MM.1S (cell line): ENCODE results near the gene DSEL.

ENCODE experiments used
- DNase-seq: peaks from one replicate; pipeline ENCODE4 v3.0.0-alpha.2; 2015
- H2AFZ ChIP-seq: fragments of 300-600 bp; sonication (generic); 2 replicates; pipeline ENCODE4 v1.6.0; 2016; ENCODE audit warnings: antibody characterized with exemption, low read length
- H3F3A ChIP-seq: fragments of 300-600 bp; sonication (generic); 2 replicates; pipeline ENCODE4 v1.6.1; 2016; ENCODE audit warnings: mild to moderate bottlenecking, antibody characterized with exemption, low read length, moderate library complexity, mixed read lengths; ENCODE audit not compliant: insufficient read depth
- H3K27ac ChIP-seq: fragments of 300-600 bp; sonication (generic); 2 replicates; pipeline ENCODE4 v1.5.1; 2016; ENCODE audit warnings: mild to moderate bottlenecking, low read length
- H3K27me3 ChIP-seq: fragments of 300-600 bp; sonication (generic); replicated peaks from 2 replicates; pipeline ENCODE4 v1.6.0; 2016; ENCODE audit warnings: low read length; ENCODE audit not compliant: insufficient read depth
- H3K36me3 ChIP-seq: fragments of 300-600 bp; sonication (generic); replicated peaks from 2 replicates; pipeline ENCODE4 v1.6.1; 2016; ENCODE audit warnings: mild to moderate bottlenecking, low read length, mixed read lengths; ENCODE audit not compliant: insufficient read depth
- H3K4me1 ChIP-seq: fragments of 300-600 bp; sonication (generic); 2 replicates; pipeline ENCODE4 v1.6.1; 2016; ENCODE audit warnings: low read length, mixed read lengths
- H3K4me2 ChIP-seq: fragments of 300-600 bp; sonication (generic); 2 replicates; pipeline ENCODE4 v1.6.0; 2016; ENCODE audit warnings: low read depth, low read length
- H3K4me3 ChIP-seq: fragments of 300-600 bp; sonication (generic); 2 replicates; pipeline ENCODE4 v1.5.1; 2016; ENCODE audit warnings: low read length, mixed read lengths
- H3K79me2 ChIP-seq: fragments of 300-600 bp; sonication (generic); 2 replicates; pipeline ENCODE4 v1.6.1; 2016; ENCODE audit warnings: mixed run types, low read length, mixed read lengths
- H3K9ac ChIP-seq: fragments of 300-600 bp; sonication (generic); 2 replicates; pipeline ENCODE4 v1.6.1; 2016; ENCODE audit warnings: low read length, mixed read lengths
- H3K9me2 ChIP-seq: fragments of 300-600 bp; sonication (generic); replicated peaks from 2 replicates; pipeline ENCODE4 v1.6.1; 2016; ENCODE audit warnings: mild to moderate bottlenecking, low read length, mixed read lengths; ENCODE audit not compliant: insufficient read depth
- H3K9me3 ChIP-seq: fragments of 300-600 bp; sonication (generic); replicated peaks from 2 replicates; pipeline ENCODE4 v1.6.1; 2016; ENCODE audit warnings: mild to moderate bottlenecking, low read length, mixed read lengths; ENCODE audit not compliant: insufficient read depth
- H4K20me1 ChIP-seq: fragments of 300-600 bp; sonication (generic); 2 replicates; pipeline ENCODE4 v1.6.1; 2016; ENCODE audit warnings: mild to moderate bottlenecking, low read length, moderate library complexity, mixed read lengths; ENCODE audit not compliant: insufficient read depth
- EZH2 ChIP-seq: fragments of 300-600 bp; sonication (generic); optimal IDR thresholded peaks from 2 replicates; pipeline ENCODE3; 2017; ENCODE audit warnings: low read depth, mild to moderate bottlenecking, antibody characterized with exemption, low read length, mixed read lengths
- EZH2phosphoT487 ChIP-seq: fragments of 300-600 bp; sonication (generic); IDR thresholded peaks from 2 replicates; pipeline ENCODE4 v1.6.1; 2018; ENCODE audit warnings: antibody characterized with exemption, low read length
- TF ChIP-seq, protein P1 (sequence below): fragments of 300-600 bp; sonication (generic); IDR thresholded peaks from 2 replicates; pipeline ENCODE4 v1.5.1; 2016; ENCODE audit warnings: antibody characterized with exemption, low read length, mixed read lengths

DSEL gene

DNA sequence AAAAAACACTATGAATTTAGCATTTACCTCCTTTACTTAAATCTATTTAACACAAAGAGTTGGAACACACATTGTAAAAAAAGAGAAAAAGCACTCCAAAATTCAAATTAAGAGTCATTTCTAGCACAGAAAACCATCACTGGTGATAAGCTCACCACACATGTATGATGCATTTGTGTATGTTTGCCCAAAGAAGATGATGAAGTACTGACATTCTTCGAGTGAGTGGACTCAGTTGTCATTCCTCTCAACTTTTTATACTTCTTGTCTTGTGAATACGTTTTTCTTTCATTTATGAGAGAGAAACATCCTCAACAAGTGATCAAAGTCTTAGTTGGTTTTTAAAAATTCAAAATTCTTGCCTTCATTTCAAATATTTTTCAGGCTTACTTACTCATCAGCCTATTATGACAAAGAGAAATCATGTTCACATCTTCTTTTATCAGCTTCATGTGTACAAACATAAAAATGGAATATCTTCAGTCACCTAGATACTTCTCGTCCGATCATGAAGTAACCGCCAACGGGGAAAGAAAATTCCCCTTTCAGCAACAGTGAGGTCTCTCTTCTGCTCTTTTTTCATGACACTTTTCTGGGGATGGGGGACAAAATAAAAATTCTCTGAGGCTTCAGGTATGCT lies 1.5 kb downstream of the DSEL start:
- Histone ChIP-seq H3F3A (no peaks in the 10 kb centered on the region), H3K36me3 (no peaks in the 10 kb centered on the region), H3K4me2 (peak overlapping the region; percentile 89), H3K27me3 (no peaks in the 10 kb centered on the region), H2AFZ (peak overlapping the region; percentile 98; the same call in 1 of the 2 replicates), H4K20me1 (no peaks in the 10 kb centered on the region), H3K27ac (no peak overlapping the region), H3K9me2 (no peaks in the 10 kb centered on the region), H3K4me1 (no peaks in the 10 kb centered on the region), H3K4me3 (peak overlapping the region; percentile 92; the same call in 1 of the 2 replicates), H3K79me2 (no peaks in the 10 kb centered on the region), H3K9me3 (no peaks in the 10 kb centered on the region), H3K9ac (peak overlapping the region; percentile 35; the same call in 1 of the 2 replicates)
- no peak for DNase-seq
- TF ChIP-seq EZH2 (no peak), EZH2phosphoT487 (no peak)
- TF ChIP-seq, protein P1, sequence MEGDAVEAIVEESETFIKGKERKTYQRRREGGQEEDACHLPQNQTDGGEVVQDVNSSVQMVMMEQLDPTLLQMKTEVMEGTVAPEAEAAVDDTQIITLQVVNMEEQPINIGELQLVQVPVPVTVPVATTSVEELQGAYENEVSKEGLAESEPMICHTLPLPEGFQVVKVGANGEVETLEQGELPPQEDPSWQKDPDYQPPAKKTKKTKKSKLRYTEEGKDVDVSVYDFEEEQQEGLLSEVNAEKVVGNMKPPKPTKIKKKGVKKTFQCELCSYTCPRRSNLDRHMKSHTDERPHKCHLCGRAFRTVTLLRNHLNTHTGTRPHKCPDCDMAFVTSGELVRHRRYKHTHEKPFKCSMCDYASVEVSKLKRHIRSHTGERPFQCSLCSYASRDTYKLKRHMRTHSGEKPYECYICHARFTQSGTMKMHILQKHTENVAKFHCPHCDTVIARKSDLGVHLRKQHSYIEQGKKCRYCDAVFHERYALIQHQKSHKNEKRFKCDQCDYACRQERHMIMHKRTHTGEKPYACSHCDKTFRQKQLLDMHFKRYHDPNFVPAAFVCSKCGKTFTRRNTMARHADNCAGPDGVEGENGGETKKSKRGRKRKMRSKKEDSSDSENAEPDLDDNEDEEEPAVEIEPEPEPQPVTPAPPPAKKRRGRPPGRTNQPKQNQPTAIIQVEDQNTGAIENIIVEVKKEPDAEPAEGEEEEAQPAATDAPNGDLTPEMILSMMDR: no peak

DNA sequence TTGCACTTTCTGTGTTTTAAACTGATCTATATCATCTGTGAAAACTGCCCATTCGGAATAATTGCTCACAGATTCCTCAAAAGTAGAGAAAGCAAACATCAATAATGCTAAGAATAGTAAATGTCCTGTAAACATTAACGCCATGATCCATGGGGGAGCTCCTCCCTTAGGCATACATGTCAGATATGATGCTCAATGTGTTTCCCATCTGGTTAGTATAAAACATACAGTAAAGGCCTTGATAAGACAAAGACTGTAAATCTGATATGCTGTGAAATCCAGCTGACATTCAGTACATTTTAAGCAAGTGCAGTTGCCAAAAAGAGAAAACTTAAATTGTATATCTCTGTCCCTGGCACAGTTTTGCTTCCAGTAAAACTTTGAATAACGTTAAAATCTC lies 2.1 kb downstream of the DSEL start:
- no peak overlapping the region for H3K4me2 ChIP-seq
- no peak for DNase-seq
- no peaks in the 10 kb centered on the region for H3K4me1 ChIP-seq
- H3K27ac ChIP-seq: no peak overlapping the region
- H3K9ac ChIP-seq: no peak overlapping the region
- TF ChIP-seq, protein P1: no peak
- TF ChIP-seq EZH2 (no peak), EZH2phosphoT487 (no peak)
- H4K20me1 ChIP-seq: no peaks in the 10 kb centered on the region
- no peak overlapping the region for H3K4me3 ChIP-seq
- H3F3A ChIP-seq: no peaks in the 10 kb centered on the region
- H3K36me3 ChIP-seq: no peaks in the 10 kb centered on the region
- H3K27me3 ChIP-seq: no peaks in the 10 kb centered on the region
- no peaks in the 10 kb centered on the region for H3K79me2 ChIP-seq
- H3K9me2 ChIP-seq: no peaks in the 10 kb centered on the region
- no peaks in the 10 kb centered on the region for H3K9me3 ChIP-seq
- H2AFZ ChIP-seq: no peak overlapping the region

DNA sequence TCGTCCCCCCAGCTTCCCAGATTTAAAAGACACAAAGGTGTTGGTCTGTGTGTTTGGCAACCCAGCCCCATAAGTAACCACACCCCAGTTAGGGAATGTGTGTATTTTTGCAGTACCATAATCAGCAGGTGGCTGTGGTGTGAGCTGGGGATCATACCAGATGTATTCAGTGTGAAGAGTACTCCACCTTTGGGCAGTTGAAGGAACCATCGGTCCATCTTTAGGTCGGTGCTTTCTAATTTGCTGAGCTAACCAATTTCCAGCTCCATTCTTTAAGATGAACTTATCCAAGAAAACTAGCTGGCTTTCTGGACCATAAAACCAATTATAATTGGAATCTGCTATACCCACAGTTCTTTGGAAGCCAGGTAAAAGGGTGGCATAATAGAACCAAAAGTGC lies 3.2 kb downstream of the DSEL start:
- Histone ChIP-seq H3K4me3 (no peak overlapping the region), H4K20me1 (no peaks in the 10 kb centered on the region), H3K4me2 (no peak overlapping the region), H3K79me2 (no peaks in the 10 kb centered on the region), H3K9me2 (no peaks in the 10 kb centered on the region), H3K9ac (no peak overlapping the region), H3F3A (no peaks in the 10 kb centered on the region), H3K27me3 (no peaks in the 10 kb centered on the region), H3K36me3 (no peaks in the 10 kb centered on the region), H3K27ac (no peak overlapping the region), H3K9me3 (no peaks in the 10 kb centered on the region), H3K4me1 (no peaks in the 10 kb centered on the region), H2AFZ (no peak overlapping the region)
- no peak for TF ChIP-seq EZH2phosphoT487
- TF ChIP-seq, protein P1: no peak
- TF ChIP-seq EZH2: no peak
- DNase-seq: peak; percentile 19
